K562 (cell line): ENCODE measurements around the gene NOP16. TPM values are rescaled to one million over a fixed set of nuclear protein-coding genes. Genes with fewer than 3 reads are reported as not detected.
A peak's percentile ranks its signal among the peaks of the same experiment; 100 is the strongest.

ENCODE experiments used
- BRCA1 ChIP-seq, 2 experiments: fragments of 450-650 bp in 1 of 2; sonication (generic) in 1 of 2; formaldehyde crosslinking in 1 of 2; IDR thresholded peaks; 2 replicates each; pipeline versions ENCODE4 v1.5.0 to v1.6.1; 2017 to 2020; ENCODE audit warnings: mild to moderate bottlenecking in 1 of 2, missing genetic modification reagents in 1 of 2
- CBFA2T3 ChIP-seq: fragments of 450-650 bp; IDR thresholded peaks from 2 replicates; pipeline ENCODE4 v1.6.1; 2017
- E2F3 ChIP-seq: fragments of 250-450 bp; sonication (Bioruptor Pico); IDR thresholded peaks from 2 replicates; pipeline ENCODE4 v1.4.0; 2020; ENCODE audit warnings: mild to moderate bottlenecking
- EP400 ChIP-seq: fragments of 450-650 bp; IDR thresholded peaks from 2 replicates; pipeline ENCODE4 v1.6.1; 2017; ENCODE audit warnings: antibody characterized with exemption, mild to moderate bottlenecking, moderate library complexity
- ESRRA ChIP-seq: fragments of 450-650 bp; IDR thresholded peaks from 2 replicates; pipeline ENCODE4 v1.6.1; 2014; ENCODE audit warnings: low read depth, mild to moderate bottlenecking, moderate library complexity, borderline replicate concordance
- GABPA ChIP-seq: fragments of 200-800 bp; sonication (Bioruptor generic); conservative IDR thresholded peaks from 2 replicates; pipeline ENCODE4 v1.6.1; 2016; ENCODE audit warnings: low read depth, missing genetic modification characterization, missing compliant biosample characterization
- HMGXB4 ChIP-seq: sonication (generic); formaldehyde crosslinking; IDR thresholded peaks from 2 replicates; pipeline ENCODE4 v1.8.1; 2023; ENCODE audit warnings: mild to moderate bottlenecking, missing genetic modification reagents
- HNRNPL ChIP-seq: fragments of 200-400 bp; formaldehyde crosslinking; IDR thresholded peaks from 2 replicates; pipeline ENCODE4 v1.6.1; 2017; ENCODE audit warnings: low read depth, mild to moderate bottlenecking, low read length
- SETDB1 ChIP-seq: IDR thresholded peaks from one replicate; pipeline ENCODE4 v1.6.1; 2012; ENCODE audit warnings: low read length, control low read depth, inconsistent platforms
- SMC3 ChIP-seq: conservative IDR thresholded peaks from 2 replicates; pipeline ENCODE4 v1.6.1; 2011; ENCODE audit warnings: low read depth, low read length, improper control_type of control experiment; ENCODE audit not compliant: insufficient read depth
- SRF ChIP-seq, 2 experiments: fragments of 250-450, 450-650 bp in 1 of 2; sonication (Bioruptor Pico) in 1 of 2; sonication (generic) in 1 of 2; formaldehyde crosslinking; IDR thresholded peaks; 2 replicates each; pipeline versions ENCODE4 v1.5.0 to v1.5.1; 2020 to 2022; ENCODE audit warnings: mild to moderate bottlenecking in 1 of 2, missing genetic modification reagents in 1 of 2
- TBP ChIP-seq: optimal IDR thresholded peaks from 2 replicates; pipeline ENCODE3; 2011; ENCODE audit warnings: low read depth, low read length, improper control_type of control experiment
- XRCC5 ChIP-seq: fragments of 200-400 bp; formaldehyde crosslinking; IDR thresholded peaks from 2 replicates; pipeline ENCODE4 v1.6.1; 2017; ENCODE audit warnings: low read depth, mild to moderate bottlenecking, low read length
- ZBTB12 ChIP-seq: fragments of 250-450 bp; sonication (Bioruptor Pico); IDR thresholded peaks from 2 replicates; pipeline ENCODE4 v1.4.0; 2020
- ZBTB7A ChIP-seq: IDR thresholded peaks from 2 replicates; pipeline ENCODE4 v1.6.1; 2011; ENCODE audit warnings: low read depth, mild to moderate bottlenecking, low read length, moderate library complexity, borderline replicate concordance; ENCODE audit not compliant: control insufficient read depth
- ZNF384 ChIP-seq: IDR thresholded peaks from 2 replicates; pipeline ENCODE4 v1.6.1; 2012; ENCODE audit warnings: low read depth, low read length, improper control_type of control experiment
- ZNF639 ChIP-seq, 2 experiments: fragments of 200-800 bp in 1 of 2; sonication (Bioruptor generic) in 1 of 2; sonication (generic) in 1 of 2; formaldehyde crosslinking in 1 of 2; IDR thresholded peaks in 1 of 2; conservative IDR thresholded peaks in 1 of 2; 2 replicates each; pipeline versions ENCODE4 v1.5.0 to v1.6.1; 2016 to 2020; ENCODE audit warnings: missing compliant biosample characterization in 1 of 2, missing genetic modification characterization in 1 of 2, missing genetic modification reagents in 1 of 2
- polyA plus RNA-seq, 8 experiments: library from polyadenylated mRNA; depleted of rRNA in 4 of 8; stranded (reverse) in 5 of 8; unstranded in 3 of 8; fragments of >200 nt; fragmentation: Nextera tagmentation in 2 of 8; fragmentation: Illumina TruSeq in 1 of 8; extraction: Ambion mirVana in 2 of 8; extraction: Trizol in 1 of 8; gene quantifications; 2 replicates each; pipeline versions ENCODE4 v1.2.1 to v1.2.3, GENCODE V29; 2011 to 2014; ENCODE audit warnings: inconsistent platforms in 1 of 8, missing spikeins in 1 of 8
- total RNA-seq, 7 experiments: library from RNA; depleted of rRNA in 6 of 7; stranded (reverse); fragments of >200 nt in 6 of 7; fragmentation: Illumina TruSeq in 2 of 7; extraction: Trizol in 2 of 7; gene quantifications; 2 replicates each; pipeline versions ENCODE4 v1.2.1 to v1.2.3, GENCODE V29; 2011 to 2021; ENCODE audit warnings: low replicate concordance in 1 of 7
- TF ChIP-seq, protein P1 (sequence below): fragments of 450-650 bp; IDR thresholded peaks from 2 replicates; pipeline ENCODE4 v1.6.1; 2014; ENCODE audit warnings: low read depth, mild to moderate bottlenecking, moderate library complexity, borderline replicate concordance

The NOP16 gene
- total and polyA plus RNA-seq, 9 of the 15 experiments (the other 6 are each of a cell fraction or from before 2014, with no cell fraction given) = 92.5 to 342 (median 148) TPM

DNA sequence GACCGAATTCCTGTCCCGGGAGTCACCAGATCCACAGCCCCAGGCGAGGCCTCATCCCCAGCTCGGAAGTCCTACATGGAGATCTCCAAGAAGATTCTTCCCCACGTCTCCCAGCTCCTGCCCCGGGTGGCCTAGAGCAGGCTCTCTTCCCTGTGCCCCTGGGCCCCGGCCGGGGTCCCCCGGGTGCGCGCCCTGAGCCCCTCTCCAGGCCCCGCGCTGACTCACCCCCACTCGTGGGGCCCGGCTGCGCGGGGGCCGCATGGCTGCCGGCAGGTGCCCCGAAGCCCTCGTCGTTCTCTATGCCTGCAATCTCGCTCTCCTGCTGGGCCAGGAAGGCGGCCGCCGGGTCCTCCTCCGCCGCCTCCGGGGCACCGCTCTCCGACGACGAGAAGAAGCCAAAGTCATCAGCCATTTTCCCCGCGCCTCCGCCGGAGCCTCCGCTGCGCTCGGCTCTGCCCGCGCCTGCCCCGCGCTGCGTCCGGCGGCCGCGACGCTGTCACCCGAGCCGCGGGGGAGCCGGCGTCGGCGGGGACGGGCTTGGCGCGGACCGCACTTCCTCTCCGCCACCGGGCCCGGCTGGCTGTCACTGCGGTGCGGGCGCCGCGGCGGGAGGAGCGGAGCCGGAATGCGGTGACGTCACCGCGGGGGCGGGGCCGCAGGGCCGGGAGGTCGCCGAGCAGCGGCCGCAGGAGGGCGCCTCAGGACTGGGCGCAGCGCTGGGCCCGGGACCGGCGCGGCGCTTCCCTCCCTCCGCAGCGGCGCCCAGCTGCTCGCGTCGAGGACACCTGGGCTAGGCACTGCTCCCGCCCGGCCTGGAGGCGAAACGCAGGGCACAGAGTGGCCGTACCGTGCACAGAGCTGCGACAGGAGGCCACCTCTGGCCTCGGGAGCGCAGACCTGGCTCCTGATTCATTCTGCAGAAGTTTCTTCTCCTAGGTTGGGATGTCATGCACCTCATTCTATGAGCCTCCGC, 27.8 kb upstream of the NOP16 start, which contains the start of gene CLTB (continued):
- TF ChIP-seq, protein P1, sequence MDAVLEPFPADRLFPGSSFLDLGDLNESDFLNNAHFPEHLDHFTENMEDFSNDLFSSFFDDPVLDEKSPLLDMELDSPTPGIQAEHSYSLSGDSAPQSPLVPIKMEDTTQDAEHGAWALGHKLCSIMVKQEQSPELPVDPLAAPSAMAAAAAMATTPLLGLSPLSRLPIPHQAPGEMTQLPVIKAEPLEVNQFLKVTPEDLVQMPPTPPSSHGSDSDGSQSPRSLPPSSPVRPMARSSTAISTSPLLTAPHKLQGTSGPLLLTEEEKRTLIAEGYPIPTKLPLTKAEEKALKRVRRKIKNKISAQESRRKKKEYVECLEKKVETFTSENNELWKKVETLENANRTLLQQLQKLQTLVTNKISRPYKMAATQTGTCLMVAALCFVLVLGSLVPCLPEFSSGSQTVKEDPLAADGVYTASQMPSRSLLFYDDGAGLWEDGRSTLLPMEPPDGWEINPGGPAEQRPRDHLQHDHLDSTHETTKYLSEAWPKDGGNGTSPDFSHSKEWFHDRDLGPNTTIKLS = peak; percentile 66
- TF ChIP-seq ESRRA = peak; percentile 84; the same call in 1 of the 2 replicates
- peak; percentile 78; the same call in 1 of the 2 replicates for TF ChIP-seq HMGXB4 (CRISPR knock-in tag)
- TF ChIP-seq BRCA1 (IDR thresholded peaks at IDR 0.05) = no peak
- no peak for TF ChIP-seq BRCA1 (CRISPR knock-in tag; IDR thresholded peaks at IDR 0.05)
- TF ChIP-seq E2F3 (CRISPR knock-in tag) = peak; percentile 79
- TF ChIP-seq EP400 = peak; percentile 45; the same call in 1 of the 2 replicates
- TF ChIP-seq TBP = peak; percentile 66
- peak; percentile 19; the same call in 1 of the 2 replicates for TF ChIP-seq CBFA2T3
- TF ChIP-seq SRF (CRISPR knock-in tag; IDR thresholded peaks at IDR 0.05) = no peak
- peak; percentile 50; the same call in 1 of the 2 replicates for TF ChIP-seq ZBTB7A
- TF ChIP-seq GABPA (tag) = peak; percentile 68
- no peak for TF ChIP-seq SETDB1
- TF ChIP-seq ZBTB12 (CRISPR knock-in tag) = peak; percentile 84
- no peak for TF ChIP-seq ZNF384
- 0 out of 2 replicates have a peak, but pooled peaks have one; percentile 24 for TF ChIP-seq XRCC5
- peak in 1 of 2 experiments; percentile 96; a peak in 2 of 4 replicates for TF ChIP-seq ZNF639 (CRISPR knock-in tag; conservative IDR thresholded peaks at IDR 0.05 in 1 of 2, IDR thresholded peaks at IDR 0.05 in 1 of 2)
- TF ChIP-seq SMC3 = peak; percentile 95
- TF ChIP-seq HNRNPL = peak; percentile 80; the same call in 1 of the 2 replicates
